Nephron (organoid): ENCODE data around the gene SAP30L.

Experiments
- H3K27ac Mint-ChIP-seq, 3 experiments: 2 replicates each; pipeline ENCODE4 v1.8.0; 2020; ENCODE audit warnings: mixed read lengths in 3 of 3, mild to moderate bottlenecking in 2 of 3, moderate library complexity in 1 of 3
- H3K27me3 Mint-ChIP-seq: 2 replicates; pipeline ENCODE4 v1.8.0; 2021; ENCODE audit warnings: low read depth, mild to moderate bottlenecking, moderate library complexity, mixed read lengths
- H3K36me3 Mint-ChIP-seq: 2 replicates; pipeline ENCODE4 v1.8.0; 2020; ENCODE audit warnings: low read depth, mixed read lengths
- H3K4me1 Mint-ChIP-seq: 2 replicates; pipeline ENCODE4 v1.8.0; 2020; ENCODE audit warnings: mixed read lengths
- H3K4me3 Mint-ChIP-seq, 3 experiments: 2 replicates each; pipeline ENCODE4 v1.8.0; 2020; ENCODE audit warnings: mild to moderate bottlenecking in 3 of 3, mixed read lengths in 3 of 3, moderate library complexity in 2 of 3
- H3K9me3 Mint-ChIP-seq: 2 replicates; pipeline ENCODE4 v1.8.0; 2020; ENCODE audit warnings: mixed read lengths
- TF ChIP-seq, protein P1 (sequence below), 3 experiments: fragments of 200-600 bp; sonication (generic); IDR thresholded peaks; one replicate each; pipeline ENCODE4 v1.5.0; 2021; ENCODE audit warnings: antibody characterized with exemption in 3 of 3; ENCODE audit not compliant: unreplicated experiment in 3 of 3

Gene SAP30L

DNA sequence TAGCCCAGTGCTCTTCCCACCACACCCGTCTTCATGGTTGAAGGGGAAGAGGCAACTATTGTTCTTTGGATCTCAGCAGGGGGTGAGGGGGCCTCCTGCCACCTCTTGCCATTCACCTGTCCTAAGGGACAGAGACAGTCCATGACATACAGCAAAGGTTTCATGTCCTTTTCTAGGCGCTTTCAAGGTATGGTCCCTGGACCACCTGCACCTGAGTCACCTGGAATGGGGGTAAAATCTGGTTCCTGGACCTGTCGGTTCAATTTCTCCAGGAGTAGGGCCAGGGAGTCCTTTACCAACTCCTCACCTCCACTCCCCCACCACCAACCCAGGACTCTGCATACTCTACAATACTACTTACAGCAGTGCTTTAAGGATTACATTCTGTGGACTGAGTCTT, 33.5 kb upstream of the SAP30L start:
- no peak overlapping the region for H3K4me3 Mint-ChIP-seq
- no peaks in the 10 kb centered on the region for H3K9me3 Mint-ChIP-seq
- peaks cover 21% of the 10 kb centered on the region for H3K36me3 Mint-ChIP-seq
- H3K27ac Mint-ChIP-seq: no peak overlapping the region
- TF ChIP-seq, protein P1, sequence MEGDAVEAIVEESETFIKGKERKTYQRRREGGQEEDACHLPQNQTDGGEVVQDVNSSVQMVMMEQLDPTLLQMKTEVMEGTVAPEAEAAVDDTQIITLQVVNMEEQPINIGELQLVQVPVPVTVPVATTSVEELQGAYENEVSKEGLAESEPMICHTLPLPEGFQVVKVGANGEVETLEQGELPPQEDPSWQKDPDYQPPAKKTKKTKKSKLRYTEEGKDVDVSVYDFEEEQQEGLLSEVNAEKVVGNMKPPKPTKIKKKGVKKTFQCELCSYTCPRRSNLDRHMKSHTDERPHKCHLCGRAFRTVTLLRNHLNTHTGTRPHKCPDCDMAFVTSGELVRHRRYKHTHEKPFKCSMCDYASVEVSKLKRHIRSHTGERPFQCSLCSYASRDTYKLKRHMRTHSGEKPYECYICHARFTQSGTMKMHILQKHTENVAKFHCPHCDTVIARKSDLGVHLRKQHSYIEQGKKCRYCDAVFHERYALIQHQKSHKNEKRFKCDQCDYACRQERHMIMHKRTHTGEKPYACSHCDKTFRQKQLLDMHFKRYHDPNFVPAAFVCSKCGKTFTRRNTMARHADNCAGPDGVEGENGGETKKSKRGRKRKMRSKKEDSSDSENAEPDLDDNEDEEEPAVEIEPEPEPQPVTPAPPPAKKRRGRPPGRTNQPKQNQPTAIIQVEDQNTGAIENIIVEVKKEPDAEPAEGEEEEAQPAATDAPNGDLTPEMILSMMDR (IDR thresholded peaks at IDR 0.05; ENCODE audit: unreplicated experiment in 3 of 3): no peak
- H3K4me1 Mint-ChIP-seq: no peaks in the 10 kb centered on the region
- peaks cover 8% of the 10 kb centered on the region for H3K27me3 Mint-ChIP-seq

DNA sequence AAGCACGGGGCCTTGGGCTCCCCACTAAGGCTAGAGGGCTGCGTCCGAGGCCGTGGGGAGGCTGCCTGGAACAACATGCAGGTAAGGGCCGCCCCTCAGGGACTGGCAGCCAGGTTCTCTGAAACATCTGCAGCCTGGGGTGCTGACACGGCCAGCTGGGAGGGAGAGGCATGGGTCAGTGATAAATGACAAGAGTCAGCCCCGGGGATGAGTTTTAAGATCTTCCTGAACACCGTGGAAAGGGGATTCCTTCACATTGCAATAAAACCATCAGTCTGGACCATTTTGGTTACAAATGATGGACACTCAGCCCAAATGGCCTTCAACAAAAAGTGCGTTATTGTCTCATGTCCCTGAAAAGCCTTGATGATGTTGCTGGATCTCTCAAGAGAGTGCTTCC, 32.9 kb upstream of the SAP30L start:
- TF ChIP-seq, protein P1 (IDR thresholded peaks at IDR 0.05; ENCODE audit: unreplicated experiment in 3 of 3): no peak

DNA sequence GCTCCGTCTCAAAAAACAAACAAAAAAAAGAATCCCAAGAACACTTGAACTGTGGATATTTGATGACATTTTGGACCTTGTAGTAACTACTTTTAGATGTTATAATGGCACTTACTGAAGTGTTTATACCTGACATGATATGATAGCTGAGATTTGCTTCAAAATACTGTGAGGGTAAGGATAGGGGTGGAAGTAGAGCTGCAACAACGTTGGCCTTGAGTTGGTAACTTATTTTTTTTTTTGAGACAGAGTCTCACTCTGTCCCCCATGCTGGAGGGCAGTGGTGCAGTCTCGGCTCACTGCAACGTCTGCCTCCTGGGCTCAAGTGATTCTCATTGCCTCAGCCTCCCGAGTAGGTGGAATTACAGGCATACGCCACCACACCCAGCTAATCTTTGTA, 30.7 kb upstream of the SAP30L start:
- Mint-ChIP-seq H3K27ac (no peak overlapping the region), H3K4me1 (no peaks in the 10 kb centered on the region), H3K4me3 (no peak overlapping the region), H3K36me3 (peaks cover 29% of the 10 kb centered on the region), H3K27me3 (no peaks in the 10 kb centered on the region), H3K9me3 (no peaks in the 10 kb centered on the region)
- TF ChIP-seq, protein P1 (IDR thresholded peaks at IDR 0.05; ENCODE audit: unreplicated experiment in 3 of 3): no peak

More for the DNA sequence above, 32.9 kb upstream of the SAP30L start:
- Mint-ChIP-seq H3K9me3 (no peaks in the 10 kb centered on the region), H3K36me3 (peaks cover 21% of the 10 kb centered on the region), H3K27ac (no peak overlapping the region), H3K27me3 (peaks cover 3% of the 10 kb centered on the region), H3K4me1 (no peaks in the 10 kb centered on the region), H3K4me3 (no peak overlapping the region)

DNA sequence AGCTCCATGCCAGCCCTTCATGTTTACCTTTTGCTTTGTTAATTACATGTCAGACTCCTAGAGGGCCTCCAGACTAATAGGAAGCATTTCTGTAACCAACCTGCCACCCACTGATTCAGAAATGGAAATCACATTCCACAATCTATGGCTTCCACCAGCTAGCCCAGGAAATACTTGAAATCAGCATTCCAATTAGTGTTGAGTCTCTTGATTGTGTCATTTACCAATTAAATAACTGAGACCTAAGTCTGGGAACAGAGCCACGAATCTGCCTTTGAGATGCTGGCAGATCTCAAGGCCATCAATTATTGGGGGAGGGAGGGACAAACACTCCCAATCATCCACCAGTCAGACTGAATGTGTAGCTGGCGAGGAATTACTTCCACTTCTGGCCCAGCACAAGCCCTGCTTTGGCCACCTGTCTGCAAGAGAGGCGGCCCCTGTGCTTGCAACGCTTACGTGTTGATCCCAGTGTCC, 27.4 kb upstream of the SAP30L start:
- Mint-ChIP-seq H3K27ac (no peak overlapping the region), H3K9me3 (peaks cover 10% of the 10 kb centered on the region), H3K36me3 (peaks cover 35% of the 10 kb centered on the region), H3K4me3 (no peak overlapping the region), H3K27me3 (no peaks in the 10 kb centered on the region), H3K4me1 (no peaks in the 10 kb centered on the region)
- TF ChIP-seq, protein P1 (IDR thresholded peaks at IDR 0.05; ENCODE audit: unreplicated experiment in 3 of 3): no peak

DNA sequence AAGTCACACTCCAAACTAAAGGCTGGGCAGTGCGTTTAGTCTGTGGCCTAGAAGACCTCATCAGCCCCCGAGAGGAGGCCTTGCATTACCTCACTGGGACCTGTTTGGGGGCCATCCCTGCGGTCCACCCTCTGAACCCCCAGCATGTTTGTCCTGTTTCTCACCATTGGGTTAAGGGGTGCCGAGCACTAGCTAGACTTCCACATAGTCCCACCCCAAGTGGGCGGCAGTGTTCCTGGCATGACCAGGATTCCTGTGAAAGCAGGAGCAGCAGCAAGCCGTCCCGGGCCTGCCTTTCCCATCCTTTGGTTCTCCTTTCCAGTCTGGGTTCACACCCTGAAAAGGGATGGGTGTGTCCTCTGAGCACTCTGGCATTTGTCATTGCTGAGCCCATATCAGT, 26.6 kb upstream of the SAP30L start:
- no peak overlapping the region for H3K4me3 Mint-ChIP-seq
- H3K9me3 Mint-ChIP-seq: peaks cover 15% of the 10 kb centered on the region
- H3K27ac Mint-ChIP-seq: no peak overlapping the region
- TF ChIP-seq, protein P1 (IDR thresholded peaks at IDR 0.05; ENCODE audit: unreplicated experiment in 3 of 3): no peak
- peaks cover 39% of the 10 kb centered on the region for H3K36me3 Mint-ChIP-seq
- no peaks in the 10 kb centered on the region for H3K27me3 Mint-ChIP-seq
- no peaks in the 10 kb centered on the region for H3K4me1 Mint-ChIP-seq

DNA sequence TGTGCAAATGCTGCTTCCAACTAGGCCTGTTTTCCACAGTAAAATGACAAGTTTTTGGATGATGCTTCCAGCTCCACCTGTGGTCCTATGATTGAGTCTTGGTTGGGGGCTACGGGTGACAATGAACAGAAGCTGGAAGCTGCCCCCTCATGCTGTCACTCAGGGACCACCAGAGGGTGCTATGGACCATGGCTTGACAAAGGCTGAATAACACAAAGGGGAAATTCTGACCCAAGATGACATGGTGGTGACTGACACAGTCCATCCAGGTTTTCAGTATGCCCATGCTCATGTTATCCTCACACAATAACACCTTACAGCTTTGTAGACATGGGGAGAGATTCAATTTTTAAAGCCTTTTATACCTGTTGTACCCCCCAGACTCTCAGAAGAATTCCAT, 23.9 kb upstream of the SAP30L start:
- Mint-ChIP-seq H3K4me3 (no peak overlapping the region), H3K36me3 (peaks cover 36% of the 10 kb centered on the region), H3K9me3 (peaks cover 15% of the 10 kb centered on the region), H3K4me1 (no peaks in the 10 kb centered on the region), H3K27me3 (no peaks in the 10 kb centered on the region), H3K27ac (no peak overlapping the region)
- TF ChIP-seq, protein P1 (IDR thresholded peaks at IDR 0.05; ENCODE audit: unreplicated experiment in 3 of 3): peak in 1 of 3 experiments; percentile 11
